HepG2 (cell line): ENCODE data around the gene OR1M1. TPM values are rescaled to one million over a fixed set of nuclear protein-coding genes. Genes with fewer than 3 reads are reported as not detected.
A peak's percentile ranks its signal among the peaks of the same experiment; 100 is the strongest.

ENCODE experiments used
- ARHGAP35 ChIP-seq: sonication (generic); formaldehyde crosslinking; IDR thresholded peaks from 2 replicates; pipeline ENCODE4 v1.9.0; 2022; ENCODE audit warnings: mild to moderate bottlenecking, inconsistent platforms, moderate library complexity, missing genetic modification reagents, borderline replicate concordance
- ARID2 ChIP-seq: sonication (generic); formaldehyde crosslinking; IDR thresholded peaks from 2 replicates; pipeline ENCODE4 v1.8.1; 2022; ENCODE audit warnings: mild to moderate bottlenecking, missing genetic modification reagents, borderline replicate concordance
- ATF3 ChIP-seq: sonication (generic); formaldehyde crosslinking; IDR thresholded peaks from 2 replicates; pipeline ENCODE4 v1.4.0; 2020; ENCODE audit warnings: missing genetic modification reagents
- FOXO1 ChIP-seq: sonication (generic); formaldehyde crosslinking; IDR thresholded peaks from 2 replicates; pipeline ENCODE4 v1.4.0; 2020; ENCODE audit warnings: missing genetic modification reagents
- HIVEP1 ChIP-seq: sonication (generic); formaldehyde crosslinking; IDR thresholded peaks from 2 replicates; pipeline ENCODE4 v1.4.0; 2020; ENCODE audit warnings: mild to moderate bottlenecking, missing genetic modification reagents
- IRF9 ChIP-seq: sonication (generic); formaldehyde crosslinking; IDR thresholded peaks from 2 replicates; pipeline ENCODE4 v1.8.0; 2022; ENCODE audit warnings: missing genetic modification reagents, mild to moderate bottlenecking, borderline replicate concordance
- JUNB ChIP-seq: sonication (generic); formaldehyde crosslinking; IDR thresholded peaks from 2 replicates; pipeline ENCODE4 v1.8.0; 2022; ENCODE audit warnings: missing genetic modification reagents, mild to moderate bottlenecking, borderline replicate concordance
- KDM5A ChIP-seq: fragments of 200-600 bp; sonication (generic); IDR thresholded peaks from 2 replicates; pipeline ENCODE4 v1.7.0; 2018; ENCODE audit warnings: antibody characterized with exemption, mild to moderate bottlenecking, low read length, borderline replicate concordance
- KDM5B ChIP-seq: sonication (generic); formaldehyde crosslinking; IDR thresholded peaks from 2 replicates; pipeline ENCODE4 v1.4.0; 2020; ENCODE audit warnings: missing genetic modification reagents, mild to moderate bottlenecking, borderline replicate concordance
- NFRKB ChIP-seq: fragments of 450-650 bp; IDR thresholded peaks from 2 replicates; pipeline ENCODE4 v1.6.1; 2017
- PAX8 ChIP-seq: sonication (generic); formaldehyde crosslinking; IDR thresholded peaks from 2 replicates; pipeline ENCODE4 v1.8.0; 2022; ENCODE audit warnings: mild to moderate bottlenecking, missing genetic modification reagents, borderline replicate concordance
- POLR2A ChIP-seq, 2 experiments: IDR thresholded peaks; 2 replicates each; pipeline ENCODE4 v1.6.1; 2011; ENCODE audit warnings: low read depth in 2 of 2, low read length in 2 of 2, mild to moderate bottlenecking in 1 of 2, moderate library complexity in 1 of 2; ENCODE audit not compliant: insufficient read depth in 1 of 2
- THAP11 ChIP-seq: IDR thresholded peaks from 2 replicates; pipeline ENCODE4 v1.6.1; 2016; ENCODE audit warnings: missing biosample characterization, missing genetic modification reagents
- TOPORS ChIP-seq: sonication (generic); formaldehyde crosslinking; IDR thresholded peaks from 2 replicates; pipeline ENCODE4 v1.8.0; 2023; ENCODE audit warnings: mild to moderate bottlenecking, missing genetic modification reagents
- ZFP62 ChIP-seq: sonication (generic); formaldehyde crosslinking; IDR thresholded peaks from 2 replicates; pipeline ENCODE4 v1.4.0; 2020; ENCODE audit warnings: missing genetic modification reagents
- ZFY ChIP-seq: sonication (generic); formaldehyde crosslinking; IDR thresholded peaks from 2 replicates; pipeline ENCODE4 v1.4.0; 2020; ENCODE audit warnings: missing genetic modification reagents
- ZKSCAN8 ChIP-seq: IDR thresholded peaks from 2 replicates; pipeline ENCODE4 v1.6.1; 2016; ENCODE audit warnings: borderline replicate concordance, missing genetic modification reagents, missing compliant biosample characterization
- ZNF251 ChIP-seq: sonication (generic); formaldehyde crosslinking; IDR thresholded peaks from 2 replicates; pipeline ENCODE4 v1.9.0; 2021; ENCODE audit warnings: mild to moderate bottlenecking, missing genetic modification reagents
- ZNF44 ChIP-seq: sonication (generic); formaldehyde crosslinking; IDR thresholded peaks from 2 replicates; pipeline ENCODE4 v1.5.1; 2020; ENCODE audit warnings: mild to moderate bottlenecking, missing genetic modification reagents
- ZNF451 ChIP-seq: sonication (generic); formaldehyde crosslinking; IDR thresholded peaks from 2 replicates; pipeline ENCODE4 v1.5.0; 2020; ENCODE audit warnings: mild to moderate bottlenecking, missing genetic modification reagents
- ZNF549 ChIP-seq: sonication (generic); formaldehyde crosslinking; IDR thresholded peaks from 2 replicates; pipeline ENCODE4 v1.5.0; 2020; ENCODE audit warnings: missing genetic modification reagents
- ZNF550 ChIP-seq: sonication (generic); formaldehyde crosslinking; IDR thresholded peaks from 2 replicates; pipeline ENCODE4 v1.4.0; 2020; ENCODE audit warnings: mild to moderate bottlenecking, missing genetic modification reagents, borderline replicate concordance
- ZNF7 ChIP-seq: IDR thresholded peaks from 2 replicates; pipeline ENCODE4 v1.6.1; 2016; ENCODE audit warnings: missing biosample characterization, missing genetic modification reagents
- ZNF850 ChIP-seq: sonication (generic); formaldehyde crosslinking; conservative IDR thresholded peaks from 2 replicates; pipeline ENCODE4 v1.9.0; 2021; ENCODE audit warnings: mild to moderate bottlenecking, missing genetic modification reagents
- ZSCAN30 ChIP-seq: sonication (generic); formaldehyde crosslinking; IDR thresholded peaks from 2 replicates; pipeline ENCODE4 v1.5.0; 2020; ENCODE audit warnings: mild to moderate bottlenecking, missing genetic modification reagents
- polyA plus RNA-seq, 8 experiments: library from polyadenylated mRNA; depleted of rRNA in 3 of 8; stranded (reverse) in 7 of 8; unstranded in 1 of 8; fragments of >200 nt; fragmentation: Illumina TruSeq in 4 of 8; extraction: Trizol in 4 of 8; gene quantifications; 2 replicates each; pipeline versions ENCODE4 v1.2.1 to v1.2.3, GENCODE V29; 2011 to 2016; ENCODE audit warnings: low read depth in 4 of 8, missing spikeins in 1 of 8, mixed read lengths in 1 of 8; ENCODE audit not compliant: insufficient read depth in 1 of 8
- total RNA-seq, 5 experiments: library from RNA; depleted of rRNA; stranded (reverse); fragments of >200 nt; fragmentation: Illumina TruSeq; extraction: Trizol; gene quantifications; 2 replicates each; pipeline ENCODE4 v1.2.3, GENCODE V29; 2016; ENCODE audit warnings: low read depth in 1 of 5
- TF ChIP-seq, protein P1 (sequence below): sonication (generic); formaldehyde crosslinking; IDR thresholded peaks from 2 replicates; pipeline ENCODE4 v1.5.0; 2020; ENCODE audit warnings: mild to moderate bottlenecking, low read depth, missing genetic modification reagents, borderline replicate concordance
- TF ChIP-seq, protein P2 (sequence below): sonication (generic); formaldehyde crosslinking; IDR thresholded peaks from 2 replicates; pipeline ENCODE4 v1.8.1; 2023; ENCODE audit warnings: mild to moderate bottlenecking, moderate library complexity, missing genetic modification reagents

The OR1M1 gene
- total and polyA plus RNA-seq, 2 of the 13 experiments (the other 11 are each of a cell fraction or from before 2014, with no cell fraction given), result not detected

GRCh38 chr19:9140159-9140874, 53.5 kb downstream of the OR1M1 start, which contains the start of gene ZNF317 (continued):
- TF ChIP-seq, protein P1, sequence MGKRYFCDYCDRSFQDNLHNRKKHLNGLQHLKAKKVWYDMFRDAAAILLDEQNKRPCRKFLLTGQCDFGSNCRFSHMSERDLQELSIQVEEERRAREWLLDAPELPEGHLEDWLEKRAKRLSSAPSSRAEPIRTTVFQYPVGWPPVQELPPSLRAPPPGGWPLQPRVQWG (CRISPR knock-in tag), result no peak
- peak; percentile 89 for TF ChIP-seq ZFY
- peak; percentile 80; the same call in 1 of the 2 replicates for TF ChIP-seq KDM5B
- TF ChIP-seq TOPORS (CRISPR knock-in tag), result no peak; the same call in 1 of the 2 replicates
- TF ChIP-seq ARHGAP35 (CRISPR knock-in tag), result peak; percentile 35; the same call in 1 of the 2 replicates
- no peak; the same call in 1 of the 2 replicates for TF ChIP-seq IRF9
- no peak for TF ChIP-seq ZNF7 (CRISPR knock-in tag)
- TF ChIP-seq PAX8 (CRISPR knock-in tag), result no peak
- TF ChIP-seq NFRKB, result 0 out of 2 replicates have a peak, but pooled peaks have one; percentile 24
- TF ChIP-seq ZNF550, result no peak
- no peak for TF ChIP-seq FOXO1
- no peak for TF ChIP-seq JUNB (CRISPR knock-in tag)
- TF ChIP-seq ZNF451 (CRISPR knock-in tag), result no peak
- TF ChIP-seq HIVEP1 (CRISPR knock-in tag), result peak; percentile 59; the same call in 1 of the 2 replicates
- TF ChIP-seq ZNF549 (CRISPR knock-in tag), result no peak
- TF ChIP-seq ZNF251 (CRISPR knock-in tag), result no peak
- TF ChIP-seq ZNF850 (CRISPR knock-in tag), result no peak
- TF ChIP-seq ZKSCAN8, result no peak
- 0 out of 2 replicates have a peak, but pooled peaks have one; percentile 41 for TF ChIP-seq ZSCAN30
- TF ChIP-seq ZNF44, result no peak
- peak; percentile 90 to 92 for TF ChIP-seq POLR2A (IDR thresholded peaks at IDR 0.05; ENCODE audit: insufficient read depth in 1 of 2, low read depth in 2 of 2, low read length in 2 of 2)
- no peak for TF ChIP-seq ARID2 (CRISPR knock-in tag)
- TF ChIP-seq ATF3 (CRISPR knock-in tag), result 0 out of 2 replicates have a peak, but pooled peaks have one; percentile 24
- peak; percentile 100 for TF ChIP-seq THAP11 (CRISPR knock-in tag)
- no peak for TF ChIP-seq ZFP62 (CRISPR knock-in tag)
- TF ChIP-seq KDM5A, result peak; percentile 88
- TF ChIP-seq, protein P2, sequence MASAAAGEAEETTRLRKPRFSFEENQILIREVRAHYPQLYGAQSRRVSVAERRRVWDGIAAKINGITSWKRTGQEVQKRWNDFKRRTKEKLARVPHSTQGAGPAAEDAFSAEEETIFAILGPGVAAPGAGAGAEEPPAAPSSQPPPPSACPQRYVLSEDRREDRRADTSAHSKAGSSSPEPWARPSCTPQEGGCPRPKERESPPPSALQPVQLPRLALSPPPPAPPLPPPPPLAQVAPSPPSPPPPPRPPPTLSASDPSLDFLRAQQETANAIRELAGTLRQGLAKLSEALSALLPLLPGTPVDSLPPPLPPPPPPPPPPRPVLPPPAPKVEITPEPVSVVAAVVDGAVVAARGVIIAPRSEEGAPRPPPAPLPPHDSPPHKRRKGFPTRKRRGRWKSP (CRISPR knock-in tag), result 0 out of 2 replicates have a peak, but pooled peaks have one; percentile 62
